NCI-H187 treated with DMSO at 0.1 percent for 48 hours (cell line): Measurements from ENCODE around the gene HCRT.
"Not testable (repeated sequence)": the region's sequence is repeated elsewhere in the genome, so short reads cannot be mapped to it uniquely, and the experiment has no call there.

Experiments used
- DNase-seq: peaks from one replicate; lab custom pipeline; 2025; lab: John Stamatoyannopoulos, UW

The HCRT gene

DNA sequence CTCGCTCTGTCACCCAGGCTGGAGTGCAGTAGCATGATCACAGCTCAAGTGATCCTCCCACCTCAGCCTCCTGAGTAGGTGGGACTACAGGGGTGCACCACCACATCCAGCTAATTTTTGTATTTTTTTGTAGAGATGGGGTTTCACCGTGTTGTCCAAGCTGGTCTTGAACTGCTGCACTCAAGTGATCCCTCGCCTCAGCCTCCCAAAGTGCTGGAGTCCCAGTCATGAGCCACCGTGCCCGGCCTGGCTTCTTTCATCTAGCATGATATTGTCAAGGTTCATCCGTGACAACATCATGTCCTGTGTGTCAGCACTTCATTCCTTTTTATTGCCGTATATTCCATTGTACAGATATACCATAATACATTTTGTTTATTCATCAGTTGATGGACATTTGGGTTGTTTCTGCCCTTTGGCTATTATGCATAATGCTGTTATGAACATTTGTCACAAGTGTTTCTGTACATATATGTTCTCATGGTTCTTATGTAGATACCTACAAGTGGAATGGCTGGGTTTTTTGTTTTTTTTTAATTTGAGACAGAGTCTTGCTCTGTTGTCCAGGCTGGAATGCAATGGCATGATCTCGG, 12.4 kb upstream of the HCRT start:
- no peak for DNase-seq

DNA sequence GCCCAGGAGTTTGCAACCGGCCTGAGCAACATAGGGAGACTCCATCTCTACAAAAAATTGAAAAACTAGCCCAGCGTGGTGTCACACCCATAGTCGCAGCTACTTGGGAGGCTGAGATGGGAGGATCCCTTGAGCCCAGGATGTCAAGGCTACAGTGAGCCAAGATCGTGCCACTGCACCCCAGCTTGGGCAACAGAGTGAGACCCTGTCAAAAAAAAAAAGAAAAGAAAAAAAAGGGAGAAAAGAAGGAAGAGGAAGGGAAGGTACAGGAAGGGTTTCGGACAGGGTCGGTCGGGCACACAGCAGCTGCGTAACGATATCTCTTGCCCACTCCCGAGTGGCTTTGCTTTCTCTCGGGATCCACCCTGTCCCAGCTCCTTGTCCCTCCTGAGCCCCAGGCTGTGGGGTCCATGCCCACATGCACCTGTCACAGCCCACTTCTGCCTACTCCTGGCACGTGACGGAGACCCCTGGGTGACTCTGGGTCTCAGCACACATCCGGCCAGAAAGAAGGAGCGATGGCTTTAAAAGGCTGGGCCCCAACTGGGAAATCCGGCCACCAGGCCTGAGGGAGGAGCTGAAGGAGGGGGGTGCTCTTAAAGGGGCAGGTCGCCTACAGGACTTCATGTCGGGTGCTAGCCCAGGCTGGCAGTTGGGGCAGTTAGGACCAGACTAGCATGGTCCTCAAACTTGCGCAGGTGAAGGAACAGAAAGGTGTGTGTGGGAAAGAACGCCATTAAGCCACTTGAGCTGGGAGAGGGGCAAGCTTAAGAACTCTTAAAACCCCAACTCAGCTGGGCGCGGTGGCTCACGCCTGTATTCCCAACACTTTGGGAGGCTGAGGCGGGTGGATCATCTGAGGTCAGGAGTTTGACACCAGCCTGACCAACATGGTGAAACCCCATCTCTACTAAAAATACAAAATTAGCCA, 9.0 kb upstream of the HCRT start, which contains the start of gene GHDC:
Gene GHDC, minus strand, starts transcription at position 526 of the 931 bp plus-strand sequence. CDS start 913 bp downstream, outside the sequence.
- DNase-seq = peak; percentile 79

DNA sequence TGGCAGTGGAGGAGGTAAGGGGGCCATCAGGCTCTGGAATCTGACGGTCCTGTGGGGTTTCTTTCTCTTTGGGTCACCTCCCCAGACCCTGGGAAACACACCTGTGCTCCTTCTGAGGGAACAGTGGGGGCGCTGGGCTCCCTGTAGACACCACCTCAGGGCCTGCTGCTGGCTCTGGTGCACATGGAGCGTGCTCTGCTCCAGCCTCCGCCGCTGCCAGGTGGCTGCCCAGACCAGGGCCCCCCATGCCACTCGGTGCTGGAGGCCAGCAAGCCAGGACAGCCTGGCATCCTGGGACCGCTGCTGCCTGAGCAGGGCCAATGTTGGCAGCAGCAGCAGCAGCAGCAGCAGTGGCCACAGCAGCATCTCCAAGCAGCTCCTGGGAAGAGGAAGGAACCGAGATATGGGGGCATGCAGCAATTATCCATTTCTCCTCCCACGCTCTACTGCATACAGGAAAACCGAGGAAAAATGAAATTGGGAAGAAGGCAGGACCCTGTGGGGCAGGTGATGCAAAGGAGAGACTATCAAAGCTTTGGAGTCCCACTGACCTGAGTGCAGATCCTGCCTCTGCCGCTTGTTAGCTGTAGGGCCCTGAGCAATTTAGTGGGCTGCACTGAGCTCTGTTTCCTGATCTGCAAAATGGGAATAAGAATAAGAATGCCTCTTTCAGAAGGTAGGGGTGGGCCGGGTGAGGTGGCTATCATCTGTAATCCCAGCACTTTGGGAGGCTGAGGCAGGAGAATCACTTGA, 8.1 kb upstream of the HCRT start:
- DNase-seq = no peak

DNA sequence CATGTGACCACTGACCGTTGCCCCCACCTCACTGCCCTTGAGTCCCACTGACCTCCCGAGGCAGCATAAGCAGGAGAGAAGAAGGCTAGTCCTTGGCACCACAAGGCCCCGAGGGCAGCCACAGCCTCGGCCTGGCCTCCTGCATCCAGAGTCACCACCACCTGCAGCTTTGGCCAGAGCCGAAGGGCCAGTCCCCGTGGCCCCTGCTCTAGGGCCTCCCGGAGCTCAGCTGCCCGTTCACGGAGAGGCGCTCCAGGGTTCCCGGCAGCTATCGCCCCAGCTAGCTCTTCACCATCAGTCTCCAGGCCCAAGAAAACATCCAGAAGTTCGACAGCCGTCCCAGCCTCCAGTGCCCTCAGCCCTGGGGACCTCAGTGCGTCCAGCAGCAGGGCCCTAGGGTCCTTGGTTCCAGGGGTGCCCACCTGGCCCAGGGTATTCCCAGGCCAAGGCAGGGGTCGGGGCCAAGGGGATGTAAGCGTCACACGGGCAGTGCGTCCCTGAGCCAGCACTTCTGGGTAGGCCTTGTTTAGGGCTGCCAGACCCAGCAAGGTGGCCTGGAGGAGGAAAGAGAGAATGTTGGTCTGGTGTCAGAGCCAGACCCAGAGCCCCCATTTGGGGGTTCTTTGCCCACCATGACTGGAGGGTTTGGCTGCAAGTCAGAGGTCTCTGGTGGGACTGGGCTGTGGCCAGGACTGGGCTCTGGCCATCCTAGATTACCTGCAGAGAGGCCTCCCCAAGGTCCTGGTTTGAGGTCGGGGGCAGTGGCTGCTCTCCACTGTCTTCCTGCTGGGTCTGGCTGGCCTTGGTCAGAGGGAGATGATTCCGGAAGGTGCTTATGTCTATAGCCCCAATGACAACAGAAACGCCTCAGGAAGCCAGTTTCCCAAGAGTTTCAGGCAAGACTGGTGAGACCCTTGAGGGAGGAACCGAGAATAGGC, 7.2 kb upstream of the HCRT start:
- no peak for DNase-seq

DNA sequence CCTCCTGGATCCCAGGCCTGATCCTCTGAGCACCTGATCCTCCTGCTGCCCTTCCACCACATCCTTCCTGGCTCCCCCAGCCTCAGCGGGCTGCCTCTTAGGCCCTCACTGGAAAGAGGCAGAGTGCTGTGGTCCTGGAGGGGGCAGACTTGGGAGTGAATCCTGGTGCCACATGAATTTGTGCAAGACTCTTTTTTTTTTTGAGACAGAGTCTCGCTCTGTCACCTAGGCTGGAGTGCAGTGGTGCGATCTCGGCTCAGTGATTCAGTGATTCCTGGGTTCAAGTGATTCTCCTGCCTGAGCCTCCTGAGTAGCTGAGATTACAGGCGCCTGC, 6.0 kb upstream of the HCRT start:
- no peak for DNase-seq

DNA sequence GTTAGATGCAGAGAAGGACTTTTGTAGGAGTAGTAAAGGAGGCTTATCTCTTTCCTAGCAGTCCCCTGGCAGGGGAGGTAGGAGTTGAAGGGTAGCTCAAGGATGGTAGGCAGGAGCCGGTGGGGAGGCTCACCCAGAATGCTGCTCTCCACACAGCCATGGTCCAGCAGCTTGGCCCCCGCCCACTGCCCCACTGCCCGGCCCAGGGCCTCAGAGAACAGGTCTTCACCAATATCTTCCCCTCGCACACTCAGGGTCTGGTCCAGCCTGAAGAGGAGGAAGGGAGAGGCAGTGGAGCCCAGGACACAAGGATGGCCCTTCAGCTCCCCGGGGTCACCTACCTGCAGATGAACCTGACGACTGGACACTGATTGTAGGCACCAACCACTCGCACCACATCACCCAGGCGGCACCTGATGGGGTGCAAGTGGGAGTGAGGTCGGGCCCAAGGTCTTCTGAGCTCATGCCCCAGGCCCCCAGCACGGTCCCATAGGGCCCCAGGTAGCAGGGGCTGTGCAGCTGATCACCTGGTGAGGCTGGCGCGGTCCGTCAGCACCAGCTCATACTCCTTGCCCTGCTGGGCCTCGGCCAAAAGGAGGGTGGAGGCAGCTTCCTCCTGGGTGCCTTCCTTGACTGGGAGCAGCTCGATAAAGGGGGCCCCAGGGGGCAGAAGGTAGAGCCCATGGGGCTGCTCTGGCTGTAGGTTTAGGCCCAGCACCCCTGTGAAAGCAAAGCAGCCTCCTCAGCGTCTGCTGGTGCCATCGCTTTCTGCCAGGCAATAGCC, 5.4 kb upstream of the HCRT start:
- no peak for DNase-seq

DNA sequence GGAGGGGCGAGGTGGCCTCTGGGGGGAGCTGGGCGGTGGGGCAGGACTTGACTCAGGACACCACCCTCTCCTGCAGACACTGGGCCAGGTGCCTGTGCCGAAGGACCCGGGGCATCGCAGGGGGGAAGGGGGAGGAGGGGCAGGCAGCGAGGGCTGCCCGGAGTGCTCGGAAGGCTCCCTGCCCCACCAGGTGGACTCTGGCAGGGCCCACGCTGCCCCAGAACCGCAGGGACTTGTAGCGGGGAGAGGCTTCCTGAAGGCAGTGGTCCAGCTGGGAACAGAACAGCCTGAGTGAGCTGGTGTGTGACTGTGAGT, 4.4 kb upstream of the HCRT start:
- no peak for DNase-seq

DNA sequence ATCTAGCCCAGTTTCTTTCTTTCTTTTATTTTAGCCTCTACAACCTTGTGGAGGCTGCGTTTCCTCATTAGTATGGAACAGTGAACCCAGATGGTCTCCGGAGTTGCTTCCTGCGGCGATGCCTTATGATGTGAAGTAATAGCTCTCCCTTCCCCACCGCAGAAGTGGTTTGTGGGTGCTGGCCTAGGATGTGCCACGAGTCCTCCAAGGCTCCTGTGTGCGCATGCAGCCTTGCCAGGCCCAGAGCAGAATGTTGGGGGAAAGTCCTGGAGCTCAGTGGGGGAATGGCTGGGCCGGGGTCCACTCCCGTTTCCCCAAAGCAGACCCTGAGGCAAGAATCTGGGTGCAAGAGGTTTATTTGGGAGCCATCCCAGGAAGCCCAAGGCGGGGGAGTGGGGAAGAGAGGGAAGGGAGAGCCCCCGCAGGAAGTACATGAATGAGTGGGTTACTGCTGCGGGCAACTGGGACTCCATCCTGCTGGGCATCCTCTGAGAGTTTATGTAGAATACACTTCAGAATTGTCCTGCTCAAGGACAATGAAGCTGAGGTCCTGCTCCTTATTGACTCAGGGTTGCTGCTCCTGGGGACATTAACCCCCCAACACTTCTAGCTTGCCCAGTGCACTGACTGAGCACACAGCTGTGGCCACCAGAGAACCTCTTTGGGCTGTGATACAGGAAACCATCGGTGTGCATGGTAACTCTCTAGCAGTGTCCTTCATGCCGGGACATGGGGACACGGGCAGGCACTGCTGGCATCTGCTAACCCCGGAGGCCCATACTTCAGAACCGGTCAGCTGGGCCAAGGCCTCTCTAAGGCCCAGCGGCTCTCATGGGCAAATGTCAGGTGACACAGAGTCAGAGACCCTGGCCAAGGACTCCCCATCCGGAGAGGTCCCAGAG, 3.7 kb upstream of the HCRT start:
- DNase-seq = no peak

DNA sequence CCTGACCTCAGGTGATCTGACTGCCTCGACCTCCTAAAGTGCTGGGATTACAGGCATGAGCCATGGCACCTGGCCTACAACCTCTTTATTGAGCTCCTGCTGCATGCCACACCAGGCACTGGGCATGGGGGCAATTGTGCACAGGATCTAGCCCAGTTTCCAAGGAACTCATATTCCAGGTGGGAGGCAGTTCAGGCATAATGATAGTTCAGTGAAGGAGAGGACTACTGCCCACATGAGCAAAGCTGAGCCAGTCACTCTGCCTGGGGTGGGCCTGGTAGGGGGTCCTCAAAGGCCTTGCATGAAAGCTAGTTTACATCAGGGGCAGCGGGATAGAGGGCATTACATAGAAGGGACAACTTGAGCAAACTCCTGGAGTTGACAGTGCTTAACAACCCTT, 2.6 kb upstream of the HCRT start:
- no peak for DNase-seq

DNA sequence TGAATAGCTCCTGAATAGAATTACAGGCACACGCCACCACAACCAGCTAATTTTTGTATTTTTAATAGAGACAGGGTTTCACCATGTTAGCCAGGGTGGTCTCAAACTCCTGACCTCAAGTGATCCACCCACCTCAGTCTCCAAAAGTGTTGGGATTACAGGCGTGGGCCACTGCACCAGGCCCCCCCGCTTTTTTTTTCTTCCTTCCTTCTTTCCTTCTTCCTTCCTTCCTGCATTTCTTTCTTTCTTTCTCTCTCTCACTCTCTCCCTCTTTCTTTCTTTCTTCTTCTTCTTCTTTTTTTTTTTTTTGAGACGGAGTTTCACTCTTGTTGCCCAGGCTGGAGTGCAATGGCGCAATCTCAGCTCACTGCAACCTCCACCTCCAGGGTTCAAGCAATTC, 939 bp upstream of the HCRT start:
- not testable (repeated sequence) for DNase-seq

DNA sequence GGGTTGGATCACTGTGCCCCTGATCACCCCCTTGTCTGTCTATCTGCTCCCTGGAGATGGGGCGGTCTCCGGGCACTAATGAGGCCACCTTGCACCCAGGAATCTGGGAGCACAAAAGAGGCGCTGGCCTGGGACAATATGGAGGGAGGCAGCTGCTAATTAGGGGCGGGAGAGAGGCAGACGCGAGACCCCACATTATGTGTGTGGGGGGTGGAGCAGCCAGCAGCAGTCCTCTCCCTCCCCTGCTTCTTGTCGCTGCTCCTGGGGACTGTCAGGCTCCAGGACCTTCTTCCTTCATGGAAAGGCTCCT, 324 bp upstream of the HCRT start:
- DNase-seq = no peak

DNA sequence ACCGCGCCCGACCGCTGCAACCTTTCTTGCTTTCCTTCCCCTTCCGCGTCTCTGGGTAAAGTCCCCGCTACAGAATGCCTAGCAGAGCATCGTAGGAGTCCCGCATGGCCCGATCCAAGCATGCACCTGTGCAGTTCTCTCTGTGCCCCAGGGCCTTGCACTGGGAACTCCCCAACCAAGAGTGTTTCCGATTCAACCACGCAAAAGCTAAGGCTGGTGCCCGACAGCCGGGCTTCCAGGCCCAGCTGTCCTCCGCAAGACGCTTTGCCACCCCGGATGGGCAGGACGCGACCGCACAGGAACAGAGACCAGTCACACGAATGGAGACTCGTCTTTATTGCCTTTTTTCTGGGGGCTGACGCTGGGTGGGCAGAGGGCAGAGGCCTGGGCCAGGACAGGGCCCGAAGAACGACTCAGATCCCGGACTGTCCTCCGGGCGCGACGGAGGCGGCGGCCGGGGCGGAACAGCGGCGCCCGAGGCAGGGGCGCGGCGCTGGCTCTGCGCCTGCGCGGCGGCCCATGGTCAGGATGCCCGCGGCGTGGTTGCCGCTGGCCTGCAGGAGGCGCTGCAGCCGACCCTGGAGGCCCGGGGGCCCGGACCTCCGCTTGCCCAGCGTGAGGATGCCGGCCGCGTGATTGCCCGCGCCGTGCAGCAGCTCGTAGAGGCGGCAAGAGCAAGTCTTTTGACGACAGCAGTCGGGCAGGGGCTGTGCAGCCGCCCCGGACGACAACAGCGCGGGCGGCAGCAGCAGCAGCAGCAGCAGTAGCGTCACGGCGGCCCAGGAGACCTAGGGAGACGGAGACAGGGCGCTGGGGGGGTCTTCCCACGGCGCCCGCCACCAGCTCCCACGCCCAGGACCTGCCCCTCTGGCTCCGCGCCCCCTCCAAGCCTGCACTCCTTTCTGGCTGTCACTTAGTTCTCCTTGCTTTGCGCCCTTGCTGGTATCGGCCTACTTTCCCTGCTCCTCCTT, 1.2 kb downstream of the HCRT start:
- DNase-seq = no peak

DNA sequence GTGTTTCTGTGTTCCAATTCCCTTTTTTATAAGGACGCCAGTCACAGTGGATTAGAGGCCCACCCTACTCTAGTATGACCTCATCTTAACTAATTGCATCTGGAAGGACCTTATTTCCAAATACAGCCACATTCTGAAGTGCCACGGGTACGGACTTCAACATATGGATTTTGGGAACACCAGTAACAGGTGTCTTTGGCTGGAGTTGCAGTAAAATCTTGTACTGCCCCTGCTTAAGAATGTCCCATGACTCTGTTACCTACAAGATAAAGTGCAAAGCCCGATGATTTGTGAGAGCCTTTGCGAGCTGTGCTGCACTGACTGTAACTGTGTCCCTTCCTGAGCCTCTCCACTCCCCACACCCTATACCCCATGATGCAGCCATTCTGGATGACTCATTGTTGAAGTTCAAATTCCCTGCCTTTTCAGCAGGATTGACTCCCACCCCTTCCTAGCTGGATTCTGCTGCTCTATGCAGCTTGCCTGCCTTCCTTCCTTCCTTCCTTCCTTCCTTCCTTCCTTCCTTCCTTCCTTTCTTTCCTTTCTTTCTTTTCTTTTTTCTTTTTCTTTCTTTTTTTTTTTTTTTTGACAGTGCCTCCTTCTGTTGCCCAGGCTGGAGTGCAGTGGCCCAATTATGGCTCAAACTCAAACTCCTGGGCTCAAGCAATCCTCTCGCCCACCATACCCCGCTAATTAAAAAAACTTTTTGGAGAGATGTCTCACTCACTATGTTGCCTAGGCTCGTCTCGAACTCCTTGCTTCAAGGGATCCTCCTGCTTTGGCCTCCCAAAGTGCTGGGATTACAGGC, 2.1 kb downstream of the HCRT start:
- DNase-seq = no peak

DNA sequence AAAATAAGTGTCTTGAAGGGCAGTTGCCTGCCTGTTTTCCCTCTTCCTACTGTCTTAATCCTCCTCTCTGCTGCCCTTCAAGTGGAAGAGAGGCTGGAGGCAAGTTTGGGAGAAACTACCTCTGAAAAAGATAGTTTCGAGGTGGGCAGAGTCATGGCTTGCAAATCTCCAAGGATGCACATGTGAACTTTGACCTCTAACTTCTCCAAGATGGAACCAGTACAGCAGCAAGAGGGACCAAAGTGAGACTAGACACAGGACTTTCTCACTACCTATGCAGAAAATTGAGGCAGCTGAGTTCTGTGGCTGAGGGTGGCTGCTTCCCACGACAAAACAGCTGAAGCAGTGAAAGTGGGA, 3.4 kb downstream of the HCRT start:
- no peak for DNase-seq

DNA sequence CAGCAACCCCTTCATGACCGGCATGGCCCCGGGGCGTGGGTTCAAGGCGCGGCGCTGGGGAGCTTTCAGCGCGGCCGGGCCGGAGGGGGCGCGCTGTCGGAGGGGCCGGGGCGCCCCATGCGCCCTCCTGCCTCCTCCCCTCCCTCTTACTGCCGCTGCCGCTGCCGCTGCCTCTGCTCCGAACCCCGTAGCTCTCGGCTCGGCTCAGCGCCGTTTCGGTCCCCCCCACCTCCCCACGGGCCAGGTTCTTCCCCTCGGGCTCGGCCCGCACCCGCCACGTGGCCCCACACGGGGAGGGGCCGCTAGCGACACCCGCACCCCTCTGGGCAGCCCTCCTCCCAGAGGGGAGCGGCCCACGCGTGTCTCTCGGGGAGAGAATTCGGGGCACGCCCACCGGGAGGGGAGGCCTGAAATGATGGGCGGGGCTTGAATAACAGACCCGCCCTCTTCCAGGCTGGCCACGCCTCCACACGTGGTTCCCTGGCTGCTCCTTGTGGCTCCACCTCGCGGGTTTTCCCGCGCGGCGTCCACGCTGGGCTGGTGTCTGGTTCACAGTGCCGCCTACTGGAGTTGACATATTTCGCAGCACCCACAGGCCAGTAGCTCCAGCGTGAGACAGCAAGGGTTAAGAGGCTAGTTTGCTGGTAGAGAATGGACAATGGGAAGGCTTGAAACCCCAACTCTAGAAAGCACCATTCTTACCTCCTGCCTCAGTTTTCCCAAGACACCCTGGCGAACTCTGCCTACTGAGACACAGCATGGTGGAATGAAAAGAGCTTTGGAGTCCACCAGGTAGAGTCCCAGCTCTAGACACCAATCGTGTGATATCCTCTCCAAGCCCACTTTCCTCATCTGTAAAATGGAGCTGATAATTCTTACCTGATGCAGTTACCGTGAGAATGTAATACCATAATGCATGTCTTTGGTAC, 4.1 kb downstream of the HCRT start, which contains the start of gene KCNH4:
Gene KCNH4, minus strand, starts transcription at position 221 of the 929 bp plus-strand sequence. Its CDS starts 197 bp downstream, at position 24.
- DNase-seq = no peak

DNA sequence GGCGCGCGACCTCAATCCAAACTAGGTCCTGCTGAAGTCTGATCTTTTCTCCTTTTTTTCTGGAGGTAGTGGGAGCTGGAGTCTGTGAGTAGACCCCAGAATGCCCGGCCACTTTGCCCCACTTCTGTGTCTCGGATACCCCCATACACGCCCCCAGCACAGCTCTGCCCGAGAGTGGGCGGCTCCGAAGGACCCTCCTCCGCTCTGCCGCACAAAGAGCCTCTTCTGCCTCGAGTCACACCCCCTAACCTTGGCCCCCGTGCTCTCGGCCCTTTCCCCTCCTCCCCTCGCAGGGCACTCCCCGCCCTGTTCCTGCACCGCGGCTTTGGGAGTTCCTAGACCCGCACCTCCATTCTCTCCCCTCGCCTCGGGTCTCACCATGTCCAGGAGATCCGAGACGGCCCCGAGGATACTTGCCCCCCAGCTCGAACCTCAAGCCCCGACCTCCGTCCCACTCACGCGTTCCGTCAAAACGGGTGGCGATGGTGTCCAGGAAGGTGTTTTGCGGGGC, 4.8 kb downstream of the HCRT start:
- no peak for DNase-seq

DNA sequence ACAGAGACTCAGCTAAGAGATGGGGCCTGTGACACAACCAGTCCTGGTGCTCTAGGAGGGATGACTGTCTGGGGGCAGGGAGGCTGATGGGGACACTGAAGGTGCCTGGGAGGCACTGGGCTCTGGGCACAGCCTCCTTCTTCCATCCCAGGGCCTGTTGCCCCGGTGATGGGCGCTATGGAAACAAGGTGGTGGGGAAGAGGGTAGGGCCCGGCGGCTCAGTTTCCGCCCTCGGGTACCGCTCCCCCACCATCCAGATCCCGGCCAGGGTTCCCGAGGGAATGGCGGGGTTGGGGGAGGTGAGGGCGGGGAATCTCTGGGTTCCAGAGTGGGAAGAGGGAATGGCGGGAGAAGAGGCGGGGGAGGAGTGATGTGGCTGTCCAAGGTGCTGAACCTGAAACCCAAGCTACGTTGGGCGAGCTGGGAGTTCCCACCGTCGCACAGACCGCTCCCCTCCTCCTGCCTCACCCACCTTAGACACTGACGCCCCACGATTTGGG, 5.3 kb downstream of the HCRT start:
- no peak for DNase-seq
